GM18907 (cell line): ENCODE results near the gene ALK.

Experiments
- ATAC-seq: cut with Tn5 transposase; IDR thresholded peaks from one replicate; pipeline ENCODE4 v1.9.1; 2021; ENCODE audit warnings: mild to moderate bottlenecking, moderate library complexity; ENCODE audit not compliant: unreplicated experiment

The ALK gene

DNA sequence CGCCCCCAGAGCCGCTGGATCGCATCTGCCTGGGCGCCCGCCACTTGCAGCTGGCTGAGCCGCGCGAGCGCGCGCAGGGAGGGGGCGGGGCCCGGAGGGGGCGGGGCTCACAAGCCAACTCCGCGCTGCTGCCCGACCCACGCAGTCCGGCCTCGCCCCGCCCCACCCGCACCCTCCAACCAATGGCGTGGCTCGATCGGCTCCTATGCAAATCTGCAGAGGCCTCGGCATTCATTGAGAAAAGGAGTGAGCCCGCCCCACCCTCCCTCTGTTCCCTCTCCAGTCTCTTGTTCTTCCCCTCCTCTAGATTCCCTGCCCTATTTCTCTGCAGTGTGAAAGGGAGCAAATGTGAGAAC, at the start of gene ALK:
TSS of gene ALK (minus strand) at position 27 of the 356 bp plus-strand sequence. CDS start 927 bp downstream, outside the sequence.
- ATAC-seq: no peak

DNA sequence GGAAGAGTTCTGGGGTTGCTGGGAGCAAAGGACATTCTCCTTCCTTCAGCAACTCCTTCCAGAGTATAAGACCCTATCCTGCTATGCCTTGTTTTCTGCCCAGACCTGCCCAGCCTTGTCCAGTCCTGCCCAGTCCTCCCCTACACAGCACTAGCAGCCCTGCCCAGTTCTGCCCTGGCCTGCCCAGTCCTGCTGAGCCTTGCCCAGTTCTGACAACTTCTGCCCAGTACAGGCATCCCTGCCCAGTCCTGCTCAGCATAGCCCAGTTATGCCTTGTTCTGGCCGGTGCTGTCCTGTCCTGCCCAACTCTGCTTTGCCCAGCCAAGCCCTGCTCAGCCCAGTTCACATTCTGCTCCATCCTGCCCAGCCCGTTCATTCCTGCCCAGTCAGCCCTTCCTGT, 44.9 kb upstream of the ALK start:
- no peak for ATAC-seq

DNA sequence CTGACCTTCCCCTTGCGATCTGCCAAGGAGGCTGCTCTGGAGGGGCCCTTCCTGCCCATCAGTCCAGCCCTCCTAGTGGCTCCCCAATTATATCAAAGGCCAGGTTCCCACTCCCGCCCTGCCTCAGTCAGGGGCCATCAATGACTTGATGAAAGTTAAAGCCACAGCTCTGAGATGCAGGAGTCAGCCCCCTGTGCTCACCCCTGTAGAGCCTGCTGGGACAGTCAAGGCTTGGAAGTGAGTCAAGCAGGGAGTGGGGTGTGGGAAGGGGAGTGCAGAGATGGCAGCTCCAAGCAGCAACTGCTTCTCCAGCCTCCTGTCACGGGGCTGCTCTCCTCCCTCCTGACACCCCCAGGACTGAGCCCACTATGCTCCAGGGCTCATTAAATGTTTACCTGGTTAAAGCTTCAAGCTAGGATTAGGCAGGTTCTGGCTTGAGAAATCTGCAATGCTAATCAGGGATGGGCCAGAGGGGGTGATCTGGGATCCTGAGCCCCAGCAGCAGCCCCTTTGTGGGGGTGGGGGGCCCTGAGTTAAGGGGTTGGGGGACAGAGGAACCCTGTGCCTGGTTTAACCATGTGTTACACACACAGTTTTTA, 42.7 kb upstream of the ALK start:
- no peak for ATAC-seq

DNA sequence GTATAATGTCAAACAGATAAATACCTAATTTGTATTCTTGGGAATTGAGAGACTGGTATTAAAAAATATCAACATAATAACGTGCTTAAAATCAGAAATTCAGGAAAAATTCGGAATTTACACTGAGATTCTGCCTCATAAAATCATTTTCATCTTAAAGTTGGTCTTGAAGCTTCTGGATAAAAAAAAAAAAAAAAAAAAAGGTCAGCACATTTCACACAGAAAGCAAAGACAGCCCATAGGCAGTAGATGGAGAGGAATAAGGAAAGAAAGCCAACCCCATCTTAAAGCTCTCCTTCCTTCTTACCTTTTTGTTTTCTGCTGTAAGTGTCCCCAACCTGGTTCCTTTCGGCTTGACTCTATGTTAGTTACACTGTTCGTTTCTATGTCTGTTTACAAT, 41.5 kb upstream of the ALK start:
- no peak for ATAC-seq

DNA sequence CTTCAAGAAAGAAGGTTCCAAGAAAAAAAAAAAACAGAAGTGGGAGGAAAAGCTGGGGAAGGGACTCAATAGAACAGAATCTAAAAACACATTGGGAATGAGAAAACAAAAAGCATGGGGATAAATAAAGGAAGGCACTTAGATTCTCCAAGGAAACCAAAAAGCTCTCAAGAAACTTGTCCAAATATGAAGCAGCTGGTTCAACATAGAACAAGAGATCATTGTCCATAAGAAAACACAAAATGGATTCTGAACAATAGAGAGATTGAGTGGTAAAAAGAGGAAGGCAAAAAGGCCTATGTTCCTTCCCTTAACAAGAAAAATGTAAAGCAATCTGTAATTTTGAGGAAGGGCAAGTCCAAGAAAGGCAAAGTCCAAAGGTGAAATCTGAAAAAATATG, 32.9 kb upstream of the ALK start:
- ATAC-seq: no peak

DNA sequence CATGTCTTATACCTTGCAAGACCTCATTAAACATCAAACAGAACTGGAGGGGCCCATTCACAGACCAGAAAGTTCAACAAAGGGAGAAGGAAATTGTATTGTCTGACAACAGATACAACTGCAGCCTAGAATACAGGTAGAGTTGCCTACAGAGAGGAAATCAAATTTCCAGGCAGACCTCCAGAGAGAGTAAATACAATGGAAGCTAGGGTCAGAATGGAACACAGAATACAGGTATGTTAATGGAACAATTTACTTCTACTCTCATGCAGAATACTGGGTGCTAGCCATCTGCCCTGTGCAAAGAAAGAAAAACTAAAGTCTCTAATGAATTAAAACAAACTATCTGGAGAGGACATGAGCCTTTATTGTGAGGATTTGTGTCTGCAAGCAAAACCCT, 31.6 kb upstream of the ALK start:
- no peak for ATAC-seq

DNA sequence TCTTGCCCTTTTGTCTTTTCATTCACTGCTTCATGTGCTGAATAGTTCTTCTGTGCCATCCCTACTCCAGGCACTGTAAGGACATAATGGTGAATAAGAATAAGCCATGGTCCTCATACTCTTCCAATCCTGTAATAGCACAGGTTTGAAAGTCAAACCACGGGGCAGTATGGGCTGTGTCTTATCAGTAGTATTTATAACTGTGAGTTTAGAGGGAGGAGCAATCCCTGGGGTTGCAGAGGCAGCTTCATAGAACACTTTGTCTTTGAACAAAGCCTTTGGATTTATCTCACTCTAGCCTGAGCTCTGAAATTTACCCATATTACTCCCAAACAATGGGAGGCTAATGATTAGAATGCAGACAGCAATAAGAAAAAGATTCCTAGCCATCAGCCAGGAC, 30.2 kb upstream of the ALK start:
- ATAC-seq: no peak

DNA sequence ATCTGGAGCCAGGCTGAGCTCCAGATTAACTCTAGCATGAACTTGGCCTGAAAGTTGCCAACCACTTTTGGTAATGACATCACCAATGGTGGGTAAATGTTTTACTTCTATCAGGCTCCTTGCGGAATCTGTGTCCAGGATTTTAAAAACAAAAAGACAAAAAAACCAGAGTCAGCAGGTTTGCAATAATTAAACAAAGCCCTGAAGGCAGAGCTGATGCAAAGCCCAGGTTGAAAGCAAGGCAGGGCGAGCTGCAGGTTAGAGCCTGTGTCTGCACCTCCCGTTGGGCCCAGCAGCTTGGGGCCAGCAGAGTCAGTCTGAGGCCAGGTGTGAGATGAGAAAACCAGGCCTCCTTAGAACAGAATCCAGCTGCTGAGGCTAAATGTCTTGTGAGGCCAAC, 29.1 kb upstream of the ALK start:
- no peak for ATAC-seq

DNA sequence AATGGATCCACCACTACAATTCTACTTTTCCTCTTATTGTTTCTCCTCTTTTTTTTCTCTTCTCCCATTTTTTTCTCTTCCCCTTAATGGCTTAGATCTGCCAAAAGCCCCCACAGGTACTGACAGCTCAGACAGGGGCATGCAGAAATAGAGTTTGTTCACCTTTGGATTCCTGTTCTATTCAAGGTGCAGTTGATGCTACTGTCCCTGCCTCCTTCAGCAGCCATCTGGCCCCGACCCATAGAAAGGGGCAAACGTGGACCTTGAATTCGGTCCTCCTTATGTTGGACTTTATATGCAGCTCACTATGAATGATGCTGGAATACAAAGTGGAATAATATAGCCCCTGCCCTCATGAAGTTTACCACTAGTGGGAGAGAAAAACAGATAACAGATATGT, 27.7 kb upstream of the ALK start:
- no peak for ATAC-seq

DNA sequence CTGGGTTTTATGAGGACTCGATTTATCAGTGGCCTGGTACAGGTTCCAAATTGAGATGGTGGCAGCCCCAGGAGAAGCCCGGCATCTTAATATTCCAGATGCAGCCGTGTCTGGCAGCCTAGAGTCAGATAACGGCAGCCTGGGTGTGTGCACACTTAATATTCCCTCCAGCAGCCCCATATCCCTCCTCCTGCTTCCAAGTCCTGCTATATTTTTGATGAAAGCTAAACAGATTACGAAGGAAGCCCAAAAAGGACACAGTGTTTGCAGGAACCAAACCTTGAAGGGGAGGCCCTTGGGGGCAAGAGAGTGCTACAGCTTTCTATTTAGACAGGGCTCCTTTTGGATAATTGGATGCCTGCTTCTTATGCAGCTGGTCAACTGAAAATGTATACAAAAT, 25.1 kb upstream of the ALK start:
- ATAC-seq: no peak

DNA sequence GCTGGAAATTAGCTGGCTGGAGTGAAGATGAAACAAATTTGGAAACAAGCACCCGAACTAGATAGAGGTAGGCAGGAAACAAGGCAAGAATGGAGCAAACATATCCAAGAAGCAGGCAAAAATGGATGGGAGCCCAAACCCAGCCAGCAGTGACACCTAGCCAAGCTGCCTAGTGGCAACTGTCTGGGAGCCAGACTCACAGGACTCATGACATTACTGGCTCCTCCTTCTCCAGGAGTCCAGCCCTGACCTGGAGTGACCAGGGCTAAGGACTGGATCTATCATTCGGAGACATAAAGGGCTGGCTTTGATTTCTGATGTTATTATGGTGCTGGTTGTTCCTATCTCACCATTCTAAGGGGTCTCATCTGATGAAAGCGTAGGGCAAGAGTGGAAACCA, 21.3 kb upstream of the ALK start:
- no peak for ATAC-seq

DNA sequence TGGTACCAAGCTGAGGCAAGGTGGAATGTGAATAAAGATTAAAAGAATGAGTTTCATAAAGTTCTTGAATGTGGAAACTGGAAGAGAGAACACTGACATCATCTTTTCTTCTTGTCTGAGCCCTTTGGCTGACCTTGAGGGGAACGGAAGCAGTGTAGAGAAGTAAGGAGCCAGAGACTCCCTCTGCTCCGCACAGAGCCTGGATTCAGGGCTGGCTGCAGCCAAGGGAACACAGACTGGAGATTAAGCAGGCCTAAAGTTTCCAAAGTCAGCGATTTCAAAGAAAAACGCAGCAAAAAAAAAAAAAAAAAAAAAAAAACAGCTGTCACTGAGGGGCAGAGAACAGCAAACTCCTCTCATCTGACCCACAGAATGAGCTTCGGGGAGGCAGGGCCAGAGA, 19.3 kb upstream of the ALK start:
- ATAC-seq: no peak

DNA sequence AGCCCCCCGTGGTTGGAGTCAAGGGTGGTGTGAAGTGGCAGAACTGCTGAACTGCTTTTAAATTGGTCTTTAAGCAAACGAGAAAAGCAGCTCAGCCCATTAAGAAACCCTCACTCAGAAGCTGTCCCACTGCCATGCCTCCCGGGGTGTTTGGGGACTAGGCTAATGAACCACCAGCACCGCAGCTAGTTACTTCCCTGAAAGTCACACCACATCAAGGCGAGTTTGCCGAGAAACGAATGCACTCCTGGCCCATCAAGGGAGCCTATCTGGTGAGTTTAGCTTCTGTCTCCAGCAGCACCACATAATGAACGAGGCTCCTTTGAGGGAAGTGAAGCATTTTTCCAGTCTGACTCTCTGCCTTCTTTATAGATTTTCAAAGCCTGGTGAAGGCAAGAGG, 14.6 kb upstream of the ALK start:
- no peak for ATAC-seq

DNA sequence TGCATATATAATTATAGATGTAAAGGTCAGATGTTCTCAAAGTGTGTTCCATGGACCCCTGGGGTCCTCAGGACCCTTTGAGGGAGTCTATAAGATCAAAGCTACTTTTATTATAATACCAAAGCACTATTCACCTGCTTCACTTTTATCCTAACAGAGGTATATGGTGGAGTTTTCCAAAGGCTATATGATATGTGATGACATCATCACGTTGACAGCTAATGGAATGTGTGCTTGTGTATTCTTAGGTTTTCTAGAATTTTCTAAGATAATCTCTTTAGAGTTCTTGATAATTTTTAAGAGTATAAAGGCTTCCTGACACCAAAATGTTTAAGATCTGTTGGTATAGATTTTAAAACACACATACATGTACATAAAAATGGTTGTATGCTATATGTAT, 10.4 kb upstream of the ALK start:
- no peak for ATAC-seq

DNA sequence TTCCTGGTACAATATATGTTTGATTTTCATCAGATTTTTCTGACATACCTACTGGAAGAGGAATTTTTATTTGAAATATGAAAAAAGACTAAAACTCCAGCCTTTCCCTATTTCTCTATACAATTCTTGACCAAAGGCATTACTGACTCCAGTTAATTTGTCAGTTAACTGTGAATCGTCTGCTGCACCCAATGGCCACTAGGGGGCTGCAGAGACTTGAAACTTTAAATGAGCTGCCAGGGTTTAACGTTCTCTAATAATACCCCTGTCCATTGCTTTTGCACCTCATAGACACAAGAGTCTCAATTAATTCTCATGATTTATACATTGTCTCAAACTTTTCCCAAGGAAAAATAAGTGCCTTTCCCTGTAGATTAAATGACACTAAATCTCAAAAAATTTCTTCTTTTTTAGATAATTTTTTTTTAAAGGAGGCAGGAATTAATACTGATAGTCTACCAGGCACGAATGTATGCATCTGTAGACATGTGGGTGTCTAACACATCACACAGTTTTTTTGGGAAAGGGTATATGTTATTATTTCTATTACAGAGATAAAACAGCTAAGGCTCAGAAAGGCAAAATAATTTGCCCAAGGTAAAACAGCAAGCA, 1.8 kb upstream of the ALK start:
- no peak for ATAC-seq

DNA sequence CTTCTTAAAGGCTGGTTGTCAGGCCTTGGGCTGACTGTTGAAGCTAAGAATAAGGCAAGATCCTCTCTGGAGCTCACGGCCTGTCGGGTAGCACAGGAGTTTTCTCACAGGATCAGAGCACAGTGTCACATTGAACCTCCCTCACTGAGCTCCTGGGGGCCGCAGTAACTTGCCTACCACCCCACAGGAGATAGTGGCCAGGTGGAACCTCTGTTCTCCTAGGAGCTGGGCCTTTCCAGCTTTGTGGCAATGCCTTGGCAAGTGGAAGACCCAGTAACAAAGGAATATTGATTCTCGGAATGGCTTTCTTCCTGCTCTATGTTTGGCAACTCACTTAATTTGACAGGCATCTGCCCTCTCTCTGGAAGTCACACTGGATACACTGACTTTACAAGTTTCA, 1.2 kb upstream of the ALK start:
- ATAC-seq: no peak

DNA sequence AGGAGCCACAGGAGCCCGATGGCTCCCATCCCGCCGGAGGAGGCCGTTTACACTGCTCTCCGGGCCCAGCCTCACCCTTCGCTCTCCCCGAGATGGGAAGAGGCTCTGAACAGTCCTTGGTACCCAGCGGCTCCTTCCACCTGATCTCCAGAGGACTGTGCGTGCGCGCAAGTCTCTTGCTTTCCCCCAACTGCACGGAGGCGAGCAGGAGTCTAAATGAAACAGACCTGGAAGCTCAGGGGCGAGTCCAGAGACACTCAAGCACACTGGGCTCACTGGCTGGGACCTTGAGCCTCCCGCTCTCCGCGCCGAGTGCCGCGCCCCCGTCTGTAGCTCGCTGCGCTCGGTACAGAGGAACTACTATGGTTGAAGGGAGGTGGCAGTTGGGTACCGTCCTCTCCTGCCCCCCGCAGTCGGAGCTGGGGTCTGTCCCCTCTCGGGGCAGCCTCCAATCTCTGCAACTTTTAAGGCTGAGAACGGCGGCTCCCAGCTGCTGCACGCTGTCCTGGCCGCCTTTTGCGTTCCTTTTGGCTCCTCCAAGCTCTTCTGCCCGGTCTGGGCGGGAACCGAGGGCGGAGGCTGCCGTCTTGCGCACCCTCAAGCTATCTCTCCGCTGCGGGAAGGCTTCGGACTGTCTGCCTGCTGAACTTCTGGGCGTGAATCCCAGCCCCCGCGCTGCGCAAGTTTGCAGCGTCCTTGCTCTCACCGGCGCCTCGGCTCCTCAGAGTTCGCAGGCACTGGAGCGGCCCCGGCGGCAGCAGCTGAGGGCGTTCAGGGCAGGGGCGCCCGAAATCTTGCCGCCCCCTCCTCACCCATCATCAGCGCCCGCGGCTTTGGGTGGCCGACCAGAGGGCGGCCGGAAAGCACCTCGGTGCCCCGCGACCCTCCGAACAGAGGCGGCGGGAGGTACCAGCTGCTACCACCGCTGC, 491 bp downstream of the ALK start:
- no peak for ATAC-seq

DNA sequence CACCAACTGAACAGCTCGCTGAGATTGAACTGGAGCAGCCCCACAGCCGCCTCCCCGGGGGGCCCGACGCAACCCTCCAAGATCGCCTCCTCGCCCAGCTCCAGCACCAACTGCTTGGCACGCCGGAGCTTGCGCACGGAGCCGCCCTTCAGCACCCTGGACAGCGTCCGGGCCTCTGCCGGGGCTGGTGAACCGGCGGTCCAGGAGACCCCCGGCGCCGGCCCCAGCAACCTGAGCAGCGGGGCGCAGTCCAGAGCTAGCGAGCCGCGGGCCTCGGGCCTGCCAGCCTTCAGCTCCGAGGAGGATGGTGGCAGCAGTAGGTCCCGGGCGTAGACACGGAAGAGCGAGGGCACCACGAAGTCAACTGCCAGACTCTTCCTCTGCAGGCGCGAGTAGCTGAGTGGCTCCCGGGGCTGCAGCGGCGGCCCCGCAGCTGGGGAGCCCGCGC, 1.2 kb downstream of the ALK start:
- no peak for ATAC-seq

DNA sequence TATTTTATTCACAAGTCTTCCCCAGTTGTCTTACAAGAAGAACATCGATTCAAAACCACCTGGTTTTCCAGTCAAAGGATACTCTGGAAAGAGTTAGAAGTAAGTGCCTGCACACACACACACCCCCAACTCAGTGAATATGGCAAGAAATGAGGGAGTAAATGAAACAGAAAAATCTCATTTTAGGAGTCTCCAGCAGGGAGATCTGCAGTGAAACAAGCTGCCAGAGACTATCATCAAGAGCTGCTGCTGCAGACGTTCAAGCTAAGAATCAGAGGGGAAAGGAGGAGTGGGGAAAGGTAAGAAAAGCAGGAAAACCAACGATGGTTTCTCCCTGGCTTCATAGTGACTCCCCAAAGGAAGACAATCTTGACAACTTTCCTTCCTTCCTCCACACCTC, 2.4 kb downstream of the ALK start:
- ATAC-seq: no peak

DNA sequence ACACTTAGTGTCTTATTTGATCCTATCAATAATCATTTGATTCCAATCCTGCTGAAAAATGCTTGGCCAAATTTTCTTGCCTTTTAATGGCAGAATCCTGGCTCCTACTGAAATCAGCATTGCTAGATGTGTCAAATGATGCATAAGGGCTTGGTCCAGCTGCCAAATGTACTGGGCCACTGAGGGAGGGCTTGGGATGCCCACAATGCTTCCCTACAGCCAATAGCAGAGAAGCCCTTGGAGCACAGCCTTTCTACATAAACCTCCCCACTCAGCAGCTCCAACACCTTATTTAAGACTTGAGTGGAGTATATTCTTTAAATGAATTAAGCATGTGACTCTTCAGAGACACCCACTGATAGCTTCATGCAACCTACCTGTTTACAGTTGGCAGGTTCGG, 3.6 kb downstream of the ALK start:
- ATAC-seq: no peak

DNA sequence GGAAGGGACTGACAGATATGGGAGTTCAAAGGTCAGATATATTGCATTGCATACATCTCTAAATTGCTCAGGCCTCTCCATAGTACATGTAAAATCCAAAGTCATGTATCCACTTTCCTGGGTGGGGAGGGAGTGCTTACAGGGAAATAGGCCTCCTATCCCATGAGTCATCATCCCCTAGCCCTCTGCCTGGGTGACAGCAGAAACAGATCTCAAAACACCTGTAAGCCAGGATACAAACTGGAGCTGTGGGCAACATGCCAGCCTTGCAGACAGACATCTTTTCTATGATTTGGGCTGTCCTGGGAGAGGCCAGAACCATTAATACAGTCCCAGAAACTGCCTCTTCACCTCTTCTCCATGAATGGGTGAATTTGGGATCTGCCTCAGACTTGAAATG, 4.8 kb downstream of the ALK start:
- no peak for ATAC-seq

DNA sequence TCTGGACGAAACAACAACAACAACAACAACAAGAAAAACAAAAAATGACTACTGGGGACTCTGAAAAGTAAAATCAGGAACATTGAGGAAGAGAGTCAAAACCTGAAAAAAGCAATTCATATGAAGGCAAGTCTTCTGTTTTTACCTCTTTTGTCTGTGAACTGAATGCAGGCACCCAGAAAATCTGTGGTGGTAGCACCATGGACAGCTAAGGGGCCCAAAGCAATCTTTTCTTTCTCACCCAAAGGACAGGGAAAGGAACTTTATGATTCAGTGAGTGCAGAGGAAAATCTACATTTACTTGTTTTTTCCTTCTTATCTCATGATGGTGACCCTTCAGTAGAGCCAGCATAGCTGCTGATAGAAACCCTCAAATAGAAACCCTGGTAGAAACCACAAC, 10.4 kb downstream of the ALK start:
- no peak for ATAC-seq
